Measurements from ENCODE around the gene FGF12. TPM values are rescaled to one million over a fixed set of nuclear protein-coding genes. Genes with fewer than 3 reads are reported as not detected.

The FGF12 gene
- total and polyA plus RNA-seq, 10 donors: 3.7 to 53.3 (median 19.1) TPM

GRCh38 chr3:192706272-192706671, 21.1 kb downstream of the FGF12 start:
- H3K27ac ChIP-seq: peak overlapping the region; percentile 38 to 81 (median 68)
- no peaks in the 10 kb centered on the region for H3K27me3 ChIP-seq (replicated peaks in 1 of 7)
- 67 to 86% (median 75%) methylated on average over 13 of the region's 13 CpGs for WGBS, 5 donors
- H3K4me3 ChIP-seq: no peak overlapping the region
- peaks cover 0 to 3% (median 0%) of the 10 kb centered on the region in 6 donors for H3K4me1 ChIP-seq
- peaks cover 0 to 8% (median 2%) of the 10 kb centered on the region in 8 donors for H3K9me3 ChIP-seq
- no peaks in the 10 kb centered on the region for H3K36me3 ChIP-seq
- DNase-seq: peak; percentile 76
- TF ChIP-seq POLR2AphosphoS5 (IDR thresholded peaks at IDR 0.05): peak in 2 of 3 donors; percentile 66 to 74
- no peak for TF ChIP-seq CTCF (IDR thresholded peaks at IDR 0.05 in 8 of 11, conservative IDR thresholded peaks at IDR 0.05 in 3 of 11)
- intact Hi-C loops (cut with DNase I; ENCODE audit: low total_unique reads): no loop called here

- no peaks in the 10 kb centered on the region for H3K9me3 ChIP-seq
- no peak overlapping the region for H3K4me3 ChIP-seq
- no peak for DNase-seq
- no peak for TF ChIP-seq POLR2A (IDR thresholded peaks at IDR 0.05)
- TF ChIP-seq CTCF (IDR thresholded peaks at IDR 0.05 in 8 of 11, conservative IDR thresholded peaks at IDR 0.05 in 3 of 11): no peak
- TF ChIP-seq POLR2AphosphoS5 (IDR thresholded peaks at IDR 0.05): no peak
- no peaks in the 10 kb centered on the region for H3K27me3 ChIP-seq (replicated peaks in 1 of 7)
- peaks cover 0 to 3% (median 0%) of the 10 kb centered on the region in 6 donors for H3K4me1 ChIP-seq
- no peak overlapping the region for H3K27ac ChIP-seq
- intact Hi-C loops (cut with DNase I; ENCODE audit: low total_unique reads): no loop called here
- no peaks in the 10 kb centered on the region for H3K36me3 ChIP-seq
These were observed 26.5 kb downstream of the FGF12 start for GRCh38 chr3:192700885-192701284.

GRCh38 chr3:192696943-192697587, 30.3 kb downstream of the FGF12 start:
- H3K4me3 ChIP-seq: no peak overlapping the region
- no peak overlapping the region for H3K27ac ChIP-seq
- no peaks in the 10 kb centered on the region for H3K4me1 ChIP-seq
- no peaks in the 10 kb centered on the region for H3K27me3 ChIP-seq (replicated peaks in 1 of 7)
- intact Hi-C loops (cut with DNase I; ENCODE audit: low total_unique reads): no loop called here
- H3K9me3 ChIP-seq: no peaks in the 10 kb centered on the region
- no peak for DNase-seq
- no peaks in the 10 kb centered on the region for H3K36me3 ChIP-seq
- 68 to 83% (median 74%) methylated on average over 2 of the region's 2 CpGs for WGBS, 5 donors
- TF ChIP-seq POLR2AphosphoS5 (IDR thresholded peaks at IDR 0.05) (no peak), CTCF (IDR thresholded peaks at IDR 0.05 in 8 of 11, conservative IDR thresholded peaks at IDR 0.05 in 3 of 11) (no peak), POLR2A (IDR thresholded peaks at IDR 0.05) (no peak)

DNA sequence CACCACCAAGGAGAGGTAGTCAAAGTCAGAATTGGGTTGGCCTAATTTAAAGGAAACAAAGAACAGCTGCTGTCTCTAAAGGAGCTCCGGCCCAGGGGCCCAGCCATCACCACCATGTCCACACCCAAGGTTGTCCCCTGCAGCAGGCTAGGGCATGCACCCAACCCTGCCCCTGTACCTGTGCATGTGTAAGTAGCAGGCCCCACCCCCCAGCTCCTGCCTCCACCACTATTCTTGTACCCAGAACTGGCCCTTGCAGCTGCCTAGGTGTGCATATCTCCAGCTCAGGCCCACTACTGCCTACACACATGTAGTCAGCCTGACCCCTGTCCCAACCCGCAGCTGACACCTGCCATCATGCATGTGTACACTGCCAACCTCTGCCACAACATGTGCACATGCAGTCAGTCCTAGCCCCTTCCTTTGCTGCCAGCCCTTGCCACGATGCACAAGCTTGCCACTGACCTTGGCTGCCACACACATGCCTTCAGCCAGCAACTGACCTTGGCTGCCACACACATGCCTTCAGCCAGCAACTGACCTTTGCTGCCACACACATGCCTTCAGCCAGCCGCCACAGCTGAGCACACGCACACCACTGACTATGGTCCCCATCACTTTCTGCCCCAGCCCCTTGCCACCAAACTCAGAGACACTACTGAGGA, 39.7 kb downstream of the FGF12 start:
- Histone ChIP-seq H3K36me3 (no peaks in the 10 kb centered on the region), H3K27me3 (replicated peaks in 1 of 7) (no peaks in the 10 kb centered on the region), H3K27ac (no peak overlapping the region), H3K4me1 (no peaks in the 10 kb centered on the region), H3K4me3 (no peak overlapping the region), H3K9me3 (peaks cover 0 to 34% (median 13%) of the 10 kb centered on the region in 8 donors)
- no peak for TF ChIP-seq CTCF (IDR thresholded peaks at IDR 0.05 in 8 of 11, conservative IDR thresholded peaks at IDR 0.05 in 3 of 11)
- TF ChIP-seq POLR2A (IDR thresholded peaks at IDR 0.05): no peak
- no peak for TF ChIP-seq POLR2AphosphoS5 (IDR thresholded peaks at IDR 0.05)
- DNase-seq: no peak
- intact Hi-C loops (cut with DNase I; ENCODE audit: low total_unique reads): no loop called here
- WGBS, 5 donors: 75 to 83% (median 82%) methylated on average over 5 of the region's 5 CpGs
